Natural killer cell treated with Interleukin-12 subunit alpha and Interleukin-12 subunit beta and Interleukin-15 and Interleukin-18, amount 100 ng/mL, for 72 hours (primary cell): ENCODE results near the gene GTPBP4. TPM values are rescaled to one million over a fixed set of nuclear protein-coding genes. Genes with fewer than 3 reads are reported as not detected.

Source experiments
- ATAC-seq, 2 donors: fragments of 150-1000 bp; cut with Tn5 transposase in 1 of 2; sonication (Bioruptor Pico), chemical (Tn5 transposase) in 1 of 2; 2 replicates each; pipeline ENCODE4 v1.10.0; 2021
- DNase-seq: peaks from one replicate; pipeline ENCODE4 v3.0.0; 2022; ENCODE audit warnings: low spot score
- H3K27ac Mint-ChIP-seq, 2 donors: 1 replicate in 1 of 2; 2 replicates in 1 of 2; pipeline ENCODE4 v1.8.0; 2022; ENCODE audit warnings: mixed read lengths in 2 of 2, mild to moderate bottlenecking in 1 of 2, moderate library complexity in 1 of 2
- H3K27me3 Mint-ChIP-seq, 2 donors: 1 replicate in 1 of 2; 2 replicates in 1 of 2; pipeline ENCODE4 v1.8.0; 2022; ENCODE audit warnings: mixed read lengths in 2 of 2
- H3K36me3 Mint-ChIP-seq: one replicate; pipeline ENCODE4 v1.8.0; 2022; ENCODE audit warnings: mixed read lengths
- H3K4me1 Mint-ChIP-seq, 2 donors: 1 replicate in 1 of 2; 2 replicates in 1 of 2; pipeline ENCODE4 v1.8.0; 2022; ENCODE audit warnings: low read depth in 2 of 2, mixed read lengths in 2 of 2, mild to moderate bottlenecking in 1 of 2
- H3K4me3 Mint-ChIP-seq: one replicate; pipeline ENCODE4 v1.8.0; 2022; ENCODE audit warnings: mixed read lengths
- H3K9me3 Mint-ChIP-seq: 2 replicates; pipeline ENCODE4 v1.8.0; 2022; ENCODE audit warnings: mixed read lengths
- total RNA-seq, 2 donors: library from RNA; stranded (reverse); gene quantifications; one replicate each; pipeline ENCODE4 v1.2.3, GENCODE V29; 2022

Gene GTPBP4
- total RNA-seq, 2 donors from 2014 or later = 123 to 160 TPM

DNA sequence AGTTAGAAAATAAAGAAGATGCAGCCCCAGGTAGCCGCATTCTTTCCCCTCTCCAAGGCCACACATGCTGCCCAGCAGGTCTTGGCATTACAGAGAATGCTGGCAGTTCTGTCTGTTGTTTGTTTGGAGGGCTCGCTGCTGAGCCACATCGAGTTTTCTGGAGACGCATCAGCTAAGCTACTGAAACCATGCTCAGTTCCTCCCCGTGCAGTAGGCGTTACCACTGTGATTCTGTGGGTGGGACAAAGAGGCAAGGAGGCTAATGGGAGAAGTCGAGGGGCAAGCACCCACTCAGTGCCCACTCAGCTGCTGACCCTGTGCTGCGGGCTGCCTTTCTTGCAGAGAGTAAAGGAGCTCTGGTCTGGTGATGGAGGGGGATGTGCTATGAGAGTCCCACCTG is 15.5 kb upstream of the GTPBP4 start:
- Mint-ChIP-seq H3K27ac (no peak overlapping the region), H3K4me3 (no peak overlapping the region), H3K36me3 (no peaks in the 10 kb centered on the region), H3K4me1 (no peaks in the 10 kb centered on the region), H3K9me3 (no peaks in the 10 kb centered on the region), H3K27me3 (peaks cover 12 to 13% of the 10 kb centered on the region in 2 donors)
- ATAC-seq (no peak), DNase-seq (peak; percentile 26)

DNA sequence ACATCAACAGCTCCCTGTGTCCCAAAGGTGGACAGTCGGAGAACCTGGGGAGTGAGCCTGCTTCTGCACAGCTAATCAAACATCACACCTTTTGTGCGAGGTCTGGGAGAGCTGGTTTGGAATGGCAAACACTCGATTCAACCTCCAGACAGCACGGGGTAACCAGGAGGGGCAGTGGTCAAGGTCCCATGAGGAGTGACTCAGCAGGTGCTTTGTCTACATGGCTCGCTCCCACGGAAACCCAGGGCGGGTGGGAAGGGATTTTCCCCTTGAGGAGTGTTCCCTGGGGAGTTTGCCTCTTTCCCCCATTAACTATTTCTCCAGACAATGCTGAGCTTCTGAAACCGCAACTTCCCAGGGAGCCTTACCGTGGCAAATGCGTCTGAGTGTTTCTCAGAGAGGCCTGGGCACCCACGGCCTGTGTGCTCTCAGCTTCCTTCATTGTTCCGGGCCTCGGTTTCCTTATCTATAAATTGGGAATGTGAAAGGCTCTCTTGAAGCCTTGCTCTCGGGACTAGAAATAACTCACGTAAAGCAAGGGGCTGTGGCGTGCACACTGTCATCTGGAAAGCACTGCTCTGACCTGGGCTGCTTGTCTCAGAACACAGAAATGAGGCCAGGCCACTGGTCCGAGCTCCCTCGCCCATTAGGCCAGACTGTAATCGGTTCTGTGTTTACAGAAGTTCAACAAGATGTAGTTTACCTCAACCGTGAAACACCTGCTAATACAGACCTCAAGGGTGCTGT is 14.0 kb upstream of the GTPBP4 start:
- ATAC-seq (no peak), DNase-seq (peak; percentile 16)
- no peak overlapping the region for H3K27ac Mint-ChIP-seq
- H3K36me3 Mint-ChIP-seq = peaks cover 7% of the 10 kb centered on the region
- no peak overlapping the region for H3K4me3 Mint-ChIP-seq
- peaks cover 6% of the 10 kb centered on the region for H3K9me3 Mint-ChIP-seq
- H3K4me1 Mint-ChIP-seq = no peaks in the 10 kb centered on the region
- H3K27me3 Mint-ChIP-seq = peaks cover 3 to 4% of the 10 kb centered on the region in 2 donors

DNA sequence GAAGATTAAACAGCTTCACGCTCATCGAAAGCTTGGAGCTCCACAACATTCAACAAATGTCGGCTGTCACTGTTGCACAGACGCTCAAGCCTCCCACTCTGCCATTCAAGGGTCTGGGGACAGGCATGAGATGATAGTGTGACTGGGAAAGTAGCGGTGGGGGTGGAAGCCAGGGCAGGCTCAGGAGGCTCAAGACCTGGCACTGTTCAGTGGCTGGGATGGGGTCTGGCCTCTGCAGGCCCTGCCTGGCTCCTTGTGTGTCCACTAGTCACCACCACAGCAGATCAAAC is 13.5 kb upstream of the GTPBP4 start:
- ATAC-seq (no peak), DNase-seq (peak; percentile 22)
- Mint-ChIP-seq H3K9me3 (peaks cover 6% of the 10 kb centered on the region), H3K27ac (no peak overlapping the region), H3K4me3 (no peak overlapping the region), H3K27me3 (peaks cover 0 to 3% of the 10 kb centered on the region in 2 donors), H3K4me1 (no peaks in the 10 kb centered on the region), H3K36me3 (peaks cover 9% of the 10 kb centered on the region)

DNA sequence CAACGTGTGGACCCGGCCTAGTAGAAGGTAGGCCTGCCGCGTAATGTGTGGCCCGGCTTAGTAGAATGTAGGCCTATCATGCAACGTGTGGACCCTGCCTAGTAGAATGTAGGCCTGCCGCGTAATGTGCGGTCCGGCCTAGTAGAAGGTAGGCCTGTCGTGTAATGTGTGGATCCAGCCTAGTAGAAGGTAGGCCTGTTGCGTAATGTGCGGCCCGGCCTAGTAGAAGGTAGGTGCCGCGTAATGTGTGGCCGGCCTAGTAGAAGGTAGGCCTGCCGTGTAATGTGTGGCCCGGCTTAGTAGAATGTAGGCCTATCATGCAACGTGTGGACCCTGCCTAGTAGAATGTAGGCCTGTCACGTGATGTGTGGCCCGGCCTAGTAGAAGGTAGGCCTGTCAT is 11.9 kb upstream of the GTPBP4 start:
- DNase-seq (no peak), ATAC-seq (no peak)
- peaks cover 0 to 3% of the 10 kb centered on the region in 2 donors for H3K27me3 Mint-ChIP-seq
- no peak overlapping the region for H3K27ac Mint-ChIP-seq
- H3K4me3 Mint-ChIP-seq = no peak overlapping the region
- peaks cover 16% of the 10 kb centered on the region for H3K36me3 Mint-ChIP-seq
- H3K4me1 Mint-ChIP-seq = no peaks in the 10 kb centered on the region
- peaks cover 6% of the 10 kb centered on the region for H3K9me3 Mint-ChIP-seq

DNA sequence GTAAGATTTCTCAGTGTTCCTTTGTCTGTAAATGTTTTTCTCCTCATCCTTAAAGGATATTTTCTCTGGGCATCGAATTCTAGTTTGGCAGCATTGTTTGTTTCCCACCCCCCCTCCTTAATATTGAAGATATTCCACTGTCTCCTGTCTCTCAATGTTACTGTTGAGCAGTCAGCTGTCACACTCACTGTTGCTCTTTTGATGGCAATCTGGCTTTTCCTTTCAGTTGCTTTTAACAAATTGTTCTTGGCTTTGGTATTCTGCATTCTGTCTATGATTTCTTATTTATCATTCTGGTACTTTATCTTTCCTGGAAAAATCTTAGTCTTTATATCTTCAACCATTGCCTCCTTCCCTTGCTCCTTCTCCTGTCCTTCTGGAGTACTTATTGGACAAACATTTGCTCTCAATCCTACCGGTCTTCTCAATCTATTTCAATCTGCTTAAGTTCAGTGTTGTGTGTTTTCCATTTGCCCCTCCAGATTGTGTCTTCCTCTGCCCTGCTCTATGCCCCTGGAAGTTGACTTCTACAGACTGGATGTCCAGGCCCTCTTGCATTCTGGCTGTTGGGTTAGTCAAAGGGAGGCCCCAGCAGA is 9.3 kb upstream of the GTPBP4 start:
- no peaks in the 10 kb centered on the region for H3K27me3 Mint-ChIP-seq
- peaks cover 16% of the 10 kb centered on the region for H3K36me3 Mint-ChIP-seq
- no peak for ATAC-seq
- H3K27ac Mint-ChIP-seq = no peak overlapping the region
- H3K4me3 Mint-ChIP-seq = no peak overlapping the region
- no peak for DNase-seq
- H3K4me1 Mint-ChIP-seq = no peaks in the 10 kb centered on the region
- peaks cover 6% of the 10 kb centered on the region for H3K9me3 Mint-ChIP-seq

DNA sequence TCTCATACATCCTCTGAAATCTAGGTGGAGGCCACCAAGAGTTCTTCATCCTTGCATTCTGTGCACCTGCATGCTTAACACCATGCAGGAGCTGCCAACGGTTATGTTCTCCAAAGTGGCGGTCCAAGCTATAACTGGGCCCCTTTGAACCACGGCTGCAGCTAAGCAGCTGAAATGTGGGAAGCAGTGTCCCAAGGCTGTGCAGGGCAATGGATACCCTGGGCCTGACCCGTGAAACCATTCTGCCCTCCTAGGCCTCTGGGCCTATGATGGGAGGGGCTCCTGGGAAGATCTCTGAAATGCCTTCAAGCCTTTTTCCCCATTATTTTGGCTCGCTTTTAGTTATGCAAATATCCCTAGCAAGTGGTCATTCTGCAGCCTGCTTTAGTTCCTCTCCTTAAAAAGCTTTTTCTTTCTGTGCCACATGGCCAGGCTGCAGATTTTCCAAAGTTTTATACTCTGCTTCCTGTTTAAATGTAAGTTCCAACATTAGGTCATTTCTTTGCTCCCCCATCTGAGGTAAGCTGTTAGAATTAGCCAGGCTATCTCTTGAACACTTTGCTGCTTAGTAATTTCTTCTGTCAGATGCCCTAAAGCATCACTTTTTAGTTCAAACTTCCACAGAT is 7.7 kb upstream of the GTPBP4 start:
- DNase-seq = no peak
- no peaks in the 10 kb centered on the region for H3K27me3 Mint-ChIP-seq
- no peak overlapping the region for H3K27ac Mint-ChIP-seq
- H3K36me3 Mint-ChIP-seq = peaks cover 16% of the 10 kb centered on the region
- no peaks in the 10 kb centered on the region for H3K4me1 Mint-ChIP-seq
- no peak overlapping the region for H3K4me3 Mint-ChIP-seq
- no peak for ATAC-seq
- H3K9me3 Mint-ChIP-seq = peaks cover 6% of the 10 kb centered on the region

DNA sequence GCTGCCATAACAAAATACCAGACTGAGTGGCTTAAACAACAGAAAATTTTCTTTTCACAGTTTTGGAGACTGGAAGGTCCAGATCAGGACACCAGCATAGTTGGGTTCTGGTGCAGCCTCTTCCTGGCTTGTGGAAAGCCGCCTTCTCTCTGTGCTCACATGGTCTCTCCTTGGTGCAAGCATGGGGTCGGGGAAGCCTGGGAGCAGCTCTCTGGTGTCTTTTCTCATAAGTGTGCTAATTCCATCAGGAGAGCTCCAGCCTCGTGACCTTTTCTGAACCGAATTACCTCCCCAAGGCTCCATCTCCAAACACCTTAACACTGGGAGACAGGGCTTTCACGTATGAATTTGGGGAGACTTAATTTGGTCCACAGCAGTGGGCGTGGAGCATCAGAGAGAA is 4.8 kb upstream of the GTPBP4 start:
- Mint-ChIP-seq H3K27me3 (no peaks in the 10 kb centered on the region), H3K9me3 (peaks cover 6% of the 10 kb centered on the region), H3K4me3 (no peak overlapping the region), H3K36me3 (peaks cover 16% of the 10 kb centered on the region), H3K27ac (no peak overlapping the region), H3K4me1 (peaks cover 11 to 13% of the 10 kb centered on the region in 2 donors)
- DNase-seq (no peak), ATAC-seq (no peak)

DNA sequence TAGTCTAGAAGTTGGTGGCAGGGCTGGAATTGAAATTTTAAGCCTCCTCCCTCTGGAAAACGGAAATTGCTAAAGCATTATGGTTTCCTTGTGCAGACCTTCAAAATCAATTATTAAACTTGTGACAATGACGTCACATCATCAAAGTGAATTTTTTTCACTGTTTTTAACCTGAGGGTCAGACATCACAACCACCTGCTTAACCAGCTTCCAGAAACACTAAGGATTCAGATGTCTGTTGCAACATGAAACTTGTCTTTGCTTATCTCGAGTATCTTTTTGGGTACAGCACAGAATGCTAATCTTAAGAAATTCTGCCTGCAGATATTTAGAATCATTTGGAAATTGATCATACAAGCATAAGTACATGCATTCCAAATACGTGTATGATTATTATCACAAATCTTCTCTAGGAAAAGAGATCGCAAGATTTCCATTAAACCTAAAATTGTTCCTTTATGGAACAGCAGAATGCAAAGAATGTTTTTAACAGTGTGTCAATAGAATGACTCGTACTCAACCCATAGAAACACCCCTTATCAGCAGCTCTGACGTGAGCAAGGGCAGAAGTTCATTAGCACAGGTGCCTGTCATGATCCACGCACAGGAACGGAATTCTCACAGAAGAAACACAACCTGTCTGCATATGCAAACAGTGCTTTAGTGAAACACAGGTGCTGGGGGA is 4.1 kb upstream of the GTPBP4 start:
- H3K36me3 Mint-ChIP-seq = peaks cover 10% of the 10 kb centered on the region
- H3K4me3 Mint-ChIP-seq = no peak overlapping the region
- H3K4me1 Mint-ChIP-seq = peaks cover 11 to 18% of the 10 kb centered on the region in 2 donors
- DNase-seq (no peak), ATAC-seq (no peak)
- H3K9me3 Mint-ChIP-seq = peaks cover 1% of the 10 kb centered on the region
- no peak overlapping the region for H3K27ac Mint-ChIP-seq
- no peaks in the 10 kb centered on the region for H3K27me3 Mint-ChIP-seq

DNA sequence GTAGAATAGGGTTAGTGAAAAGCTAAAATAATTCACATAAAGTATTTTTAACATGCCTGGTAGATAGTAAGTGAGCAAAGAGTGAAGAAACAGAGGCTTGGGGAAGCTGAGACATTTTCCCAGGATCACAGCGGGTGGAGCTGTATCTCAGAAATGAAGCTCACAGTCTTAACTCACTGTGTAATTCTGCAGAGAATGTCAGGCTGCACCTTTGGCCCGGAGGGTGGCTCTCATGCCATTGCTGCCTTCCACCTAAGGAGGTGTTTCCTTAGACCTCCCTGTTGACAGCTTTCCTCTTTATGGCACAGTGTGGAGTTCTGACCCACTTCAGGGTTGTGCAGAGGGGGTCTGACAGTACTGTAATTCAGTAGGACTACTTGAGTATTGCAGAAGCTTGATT is 2.9 kb upstream of the GTPBP4 start:
- no peak overlapping the region for H3K4me3 Mint-ChIP-seq
- no peaks in the 10 kb centered on the region for H3K27me3 Mint-ChIP-seq
- no peak for DNase-seq

DNA sequence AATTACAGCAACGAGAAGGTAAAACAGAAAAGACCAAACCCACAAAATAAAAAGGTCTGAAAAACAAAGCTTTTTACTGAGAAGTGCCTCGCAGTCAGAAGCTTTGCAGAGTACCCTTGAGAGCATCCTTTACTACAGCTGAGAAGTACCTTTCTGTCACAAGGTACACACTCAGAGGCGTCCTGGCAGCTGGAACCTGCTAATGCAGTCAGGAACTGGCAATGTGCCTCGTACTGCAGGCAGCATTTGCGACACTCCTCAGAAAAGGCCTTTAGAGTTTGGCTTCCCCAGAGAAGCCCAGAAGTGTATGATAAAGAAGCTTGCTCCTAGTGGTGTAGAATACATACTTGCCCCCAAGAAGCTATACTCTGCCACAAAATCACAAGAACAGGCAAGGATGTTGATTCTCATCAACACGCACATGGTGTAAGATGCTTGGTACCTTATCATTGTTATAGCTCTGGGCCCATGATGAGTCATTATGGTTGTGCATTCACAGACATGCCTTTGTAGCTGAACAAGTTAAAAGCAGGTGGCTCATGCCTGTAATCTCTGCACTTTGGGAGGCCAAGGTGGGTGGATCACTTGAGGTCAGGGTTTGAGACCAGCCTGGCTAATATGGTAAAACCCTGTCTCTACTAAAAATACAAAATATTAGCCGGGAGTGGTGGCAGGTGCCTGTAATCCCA is 2.0 kb upstream of the GTPBP4 start:
- H3K36me3 Mint-ChIP-seq = peaks cover 9% of the 10 kb centered on the region
- H3K9me3 Mint-ChIP-seq = no peaks in the 10 kb centered on the region
- DNase-seq (no peak), ATAC-seq (no peak)
- H3K4me1 Mint-ChIP-seq = peaks cover 30 to 39% of the 10 kb centered on the region in 2 donors
- H3K27me3 Mint-ChIP-seq = no peaks in the 10 kb centered on the region
- H3K4me3 Mint-ChIP-seq = peak overlapping the region; percentile 88
- peak overlapping the region; percentile 89 to 94 for H3K27ac Mint-ChIP-seq

More for the DNA sequence above, 2.9 kb upstream of the GTPBP4 start:
- no peaks in the 10 kb centered on the region for H3K9me3 Mint-ChIP-seq
- H3K27ac Mint-ChIP-seq = no peak overlapping the region
- peaks cover 22 to 30% of the 10 kb centered on the region in 2 donors for H3K4me1 Mint-ChIP-seq
- H3K36me3 Mint-ChIP-seq = peaks cover 16% of the 10 kb centered on the region
- ATAC-seq = no peak

DNA sequence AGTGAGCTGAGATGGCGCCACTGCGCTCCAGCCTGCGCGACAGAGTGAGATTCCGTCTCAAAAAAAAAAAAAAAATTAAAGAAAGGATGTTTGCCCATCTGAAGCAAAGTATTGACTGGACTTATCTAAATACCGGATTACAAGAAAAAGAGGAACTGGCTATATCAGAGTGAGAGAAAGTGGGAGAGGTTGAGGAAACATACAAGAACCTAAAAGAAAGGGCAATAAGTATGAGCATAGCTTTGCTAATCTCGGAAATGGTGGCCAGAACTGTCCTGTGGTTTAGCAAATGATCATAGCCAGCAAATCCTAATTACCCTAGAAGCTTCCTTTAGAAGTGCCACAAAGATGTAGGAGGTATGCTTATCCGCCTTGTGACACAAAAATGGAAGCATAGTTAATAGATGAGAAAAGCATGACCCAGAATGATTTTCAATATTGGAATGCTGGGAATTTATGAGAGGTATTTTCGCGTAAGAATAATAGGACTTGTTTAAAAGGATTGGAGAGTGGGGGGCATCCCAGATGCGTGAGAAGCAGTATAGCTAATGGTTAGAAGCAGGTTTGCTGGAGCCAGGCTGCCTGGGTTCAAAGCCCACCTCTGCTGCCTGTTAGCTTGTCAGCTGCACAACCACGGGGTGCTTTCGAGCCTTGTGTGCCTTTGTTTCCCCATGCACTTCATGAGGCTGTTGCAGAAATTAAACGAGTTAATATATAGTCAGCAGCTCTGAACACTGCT is 1.2 kb upstream of the GTPBP4 start:
- Mint-ChIP-seq H3K4me1 (peaks cover 31 to 40% of the 10 kb centered on the region in 2 donors), H3K4me3 (peak overlapping the region; percentile 88), H3K9me3 (no peaks in the 10 kb centered on the region), H3K27ac (peak overlapping the region; percentile 89 to 94), H3K27me3 (no peaks in the 10 kb centered on the region), H3K36me3 (peaks cover 9% of the 10 kb centered on the region)
- ATAC-seq (no peak), DNase-seq (no peak)

DNA sequence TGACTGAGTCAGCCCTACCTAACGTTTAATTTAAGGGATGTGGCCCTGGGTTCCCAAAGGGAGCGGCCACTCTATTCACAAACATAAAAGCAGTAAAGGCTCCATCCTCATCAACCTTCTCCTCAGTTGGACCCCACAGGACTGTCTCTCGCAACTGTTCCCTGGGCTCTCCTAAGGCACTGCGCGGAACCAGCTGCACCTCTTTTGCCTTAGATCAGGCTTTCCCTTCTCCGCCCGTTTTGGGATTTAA is 689 bp upstream of the GTPBP4 start:
- no peak for DNase-seq
- Mint-ChIP-seq H3K27ac (peak overlapping the region; percentile 89 to 94), H3K9me3 (no peaks in the 10 kb centered on the region), H3K27me3 (no peaks in the 10 kb centered on the region), H3K4me3 (peak overlapping the region; percentile 88), H3K4me1 (peaks cover 35 to 42% of the 10 kb centered on the region in 2 donors), H3K36me3 (peaks cover 9% of the 10 kb centered on the region)
- ATAC-seq = no peak
